ENCODE measurements around the gene VDAC1. TPM values are rescaled to one million over a fixed set of nuclear protein-coding genes. Genes with fewer than 3 reads are reported as not detected.
"Not testable (repeated sequence)": the region's sequence is repeated elsewhere in the genome, so short reads cannot be mapped to it uniquely, and the experiment has no call there.

The VDAC1 gene
- total RNA-seq, 1 experiment from 2014 or later, result 303 TPM

DNA sequence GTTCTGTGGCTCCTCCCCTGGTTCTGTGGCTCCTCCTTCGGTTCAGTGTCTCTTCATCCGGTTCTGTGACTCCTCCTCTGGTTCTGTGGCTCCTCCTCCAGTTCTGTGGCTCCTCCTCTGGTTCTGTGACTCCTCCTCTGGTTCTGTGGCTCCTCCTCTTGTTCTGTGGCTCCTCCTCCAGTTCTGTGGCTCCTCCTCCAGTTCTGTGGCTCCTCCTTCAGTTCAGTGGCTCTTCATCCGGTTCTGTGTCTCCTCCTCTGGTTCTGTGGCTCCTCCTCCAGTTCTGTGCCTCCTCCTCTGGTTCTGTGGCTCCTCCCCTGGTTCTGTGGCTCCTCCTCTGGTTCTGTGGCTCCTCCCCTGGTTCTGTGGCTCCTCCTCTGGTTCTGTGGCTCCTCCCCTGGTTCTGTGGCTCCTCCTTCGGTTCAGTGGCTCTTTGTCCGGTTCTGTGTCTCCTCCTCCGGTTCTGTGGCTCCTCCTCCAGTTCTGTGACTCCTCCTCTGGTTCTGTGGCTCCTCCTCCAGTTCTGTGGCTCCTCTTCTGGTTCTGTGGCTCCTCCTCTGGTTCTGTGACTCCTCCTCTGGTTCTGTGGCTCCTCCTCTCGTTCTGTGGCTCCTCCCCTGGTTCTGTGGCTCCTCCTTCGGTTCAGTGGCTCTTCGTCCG lies 68.7 kb downstream of the VDAC1 start:
- peak overlapping the region; percentile 95 for H3K27ac ChIP-seq (ENCODE audit: low read length)
- not testable (repeated sequence) for H3K4me2 ChIP-seq (ENCODE audit: low read depth, low read length, poor library complexity, severe bottlenecking); H3K79me2 ChIP-seq (ENCODE audit: low read length); H3K9ac ChIP-seq (ENCODE audit: low read length); H4K20me1 ChIP-seq (ENCODE audit: insufficient read depth, low read depth, low read length); H2AFZ ChIP-seq (ENCODE audit: low read length); H3K9me2 ChIP-seq (replicated peaks; ENCODE audit: insufficient read depth, low read length); H3K27me3 ChIP-seq (ENCODE audit: low read length); DNase-seq; H3K36me3 ChIP-seq (ENCODE audit: insufficient read depth, low read length); H3K4me3 ChIP-seq (ENCODE audit: low read length); H3K9me3 ChIP-seq (ENCODE audit: low read length)
- H3K4me1 ChIP-seq (ENCODE audit: low read length), result peaks cover 75% of the 10 kb centered on the region

DNA sequence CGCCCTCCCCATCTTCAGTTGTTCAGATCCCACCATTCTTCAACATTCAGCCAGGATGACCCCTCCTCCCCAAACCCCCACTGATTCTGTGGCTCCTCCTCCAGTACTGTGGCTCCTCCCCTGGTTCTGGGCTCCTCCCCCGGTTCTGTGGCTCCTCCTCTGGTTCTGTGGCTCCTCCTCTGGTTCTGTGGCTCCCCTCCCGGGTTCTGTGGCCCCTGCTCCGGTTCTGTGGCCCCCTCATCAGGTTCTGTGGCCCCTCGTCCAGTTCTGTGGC lies 69.2 kb downstream of the VDAC1 start:
- Histone ChIP-seq H4K20me1 (ENCODE audit: insufficient read depth, low read depth, low read length) (no peaks in the 10 kb centered on the region), H3K4me2 (ENCODE audit: low read depth, low read length, poor library complexity, severe bottlenecking) (peak overlapping the region; percentile 79), H3K9me3 (ENCODE audit: low read length) (no peaks in the 10 kb centered on the region), H3K9me2 (replicated peaks; ENCODE audit: insufficient read depth, low read length) (no peaks in the 10 kb centered on the region), H3K36me3 (ENCODE audit: insufficient read depth, low read length) (no peaks in the 10 kb centered on the region), H3K9ac (ENCODE audit: low read length) (peak overlapping the region; percentile 74), H3K79me2 (ENCODE audit: low read length) (no peaks in the 10 kb centered on the region), H3K4me1 (ENCODE audit: low read length) (peaks cover 80% of the 10 kb centered on the region), H3K27ac (ENCODE audit: low read length) (peak overlapping the region; percentile 95), H3K27me3 (ENCODE audit: low read length) (no peaks in the 10 kb centered on the region), H3K4me3 (ENCODE audit: low read length) (peak overlapping the region; percentile 46), H2AFZ (ENCODE audit: low read length) (no peak overlapping the region)
- no peak for DNase-seq

DNA sequence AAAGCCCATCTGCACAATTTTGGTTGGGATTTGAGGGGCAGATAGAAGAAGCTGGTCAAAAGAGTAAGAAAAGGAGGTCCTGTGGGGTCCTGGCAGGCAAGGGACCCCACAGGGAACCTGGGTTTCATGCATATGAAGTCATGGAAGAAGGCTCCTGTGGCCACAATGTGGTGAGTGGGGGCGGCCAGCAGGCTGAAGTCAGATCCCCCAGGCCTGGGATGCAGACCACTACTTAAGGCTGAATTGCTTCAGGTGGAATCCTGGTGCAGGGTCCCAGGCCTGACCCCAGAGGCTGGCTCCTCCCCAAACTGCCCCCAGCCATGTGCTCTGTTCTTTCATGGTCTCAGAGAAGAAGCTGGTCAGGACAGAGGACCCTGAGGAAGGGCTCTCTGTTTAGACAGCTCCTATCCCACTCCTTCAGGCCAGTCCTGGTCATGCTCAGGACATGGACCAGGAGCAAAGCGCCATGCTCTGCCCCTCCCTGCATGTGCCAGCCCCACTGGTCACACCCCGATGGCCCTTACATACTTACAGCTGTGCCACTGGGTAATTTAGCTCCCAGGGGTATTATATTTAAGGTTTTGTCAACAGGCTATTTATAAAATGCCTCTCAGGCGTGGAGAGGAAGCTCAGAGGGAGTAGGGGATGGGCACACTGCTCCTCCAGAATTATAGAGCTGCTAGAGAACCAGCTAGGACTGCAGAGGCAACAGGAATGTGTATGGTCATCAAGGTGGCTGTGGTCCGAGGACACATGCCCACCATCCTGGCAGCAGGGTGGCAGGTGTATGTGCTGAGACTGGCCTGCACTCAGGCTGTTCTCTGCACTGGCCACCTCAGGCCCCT lies 69.7 kb downstream of the VDAC1 start:
- H3K9me3 ChIP-seq (ENCODE audit: low read length), result no peaks in the 10 kb centered on the region
- H3K27ac ChIP-seq (ENCODE audit: low read length), result peak overlapping the region; percentile 95
- H2AFZ ChIP-seq (ENCODE audit: low read length), result 0 out of 2 replicates have a peak overlapping the region, but pooled peaks have one; percentile 22
- no peaks in the 10 kb centered on the region for H3K79me2 ChIP-seq (ENCODE audit: low read length)
- H3K4me1 ChIP-seq (ENCODE audit: low read length), result peaks cover 85% of the 10 kb centered on the region
- H3K9ac ChIP-seq (ENCODE audit: low read length), result peak overlapping the region; percentile 74
- H3K4me3 ChIP-seq (ENCODE audit: low read length), result peak overlapping the region; percentile 55
- H3K4me2 ChIP-seq (ENCODE audit: low read depth, low read length, poor library complexity, severe bottlenecking), result peak overlapping the region; percentile 79
- no peaks in the 10 kb centered on the region for H3K27me3 ChIP-seq (ENCODE audit: low read length)
- no peaks in the 10 kb centered on the region for H3K9me2 ChIP-seq (replicated peaks; ENCODE audit: insufficient read depth, low read length)
- no peaks in the 10 kb centered on the region for H3K36me3 ChIP-seq (ENCODE audit: insufficient read depth, low read length)
- no peaks in the 10 kb centered on the region for H4K20me1 ChIP-seq (ENCODE audit: insufficient read depth, low read depth, low read length)
- peak; percentile 92 for DNase-seq

GRCh38 chr5:133934311-133934710 lies 70.5 kb downstream of the VDAC1 start:
- no peak overlapping the region for H2AFZ ChIP-seq (ENCODE audit: low read length)
- no peaks in the 10 kb centered on the region for H3K36me3 ChIP-seq (ENCODE audit: insufficient read depth, low read length)

DNA sequence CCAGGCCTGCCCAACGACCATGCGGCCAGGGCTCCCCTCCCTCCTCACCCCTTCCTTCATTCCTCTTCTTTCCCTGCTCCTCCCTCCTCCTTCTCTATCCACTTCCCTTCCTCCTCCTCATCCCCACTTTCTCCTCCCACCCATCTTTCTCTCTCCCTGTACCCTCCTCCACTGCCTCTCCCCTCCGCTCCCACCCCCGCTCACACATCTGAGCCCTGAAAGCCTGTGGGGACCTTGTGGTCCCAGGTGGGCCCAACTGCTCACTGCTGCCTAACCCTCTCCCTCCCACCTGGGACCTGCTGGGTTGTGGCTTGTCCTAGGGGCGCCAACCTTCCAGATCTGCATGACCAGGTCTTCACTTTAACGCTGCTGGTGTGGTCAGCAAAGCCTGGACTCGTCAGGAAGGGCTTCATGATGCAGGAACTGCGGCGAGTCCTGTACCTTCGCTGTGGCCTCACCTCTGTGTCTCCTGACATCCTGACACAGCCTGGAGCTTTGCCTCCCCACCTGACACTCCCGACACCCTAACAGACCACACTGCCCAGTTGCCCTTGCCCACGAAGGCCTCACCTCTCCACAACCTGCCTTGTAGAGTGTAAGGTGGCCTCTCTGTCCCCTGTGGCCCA lies 71.0 kb downstream of the VDAC1 start:
- Histone ChIP-seq H3K9me2 (replicated peaks; ENCODE audit: insufficient read depth, low read length) (no peaks in the 10 kb centered on the region), H3K27ac (ENCODE audit: low read length) (peak overlapping the region; percentile 95), H3K9ac (ENCODE audit: low read length) (peak overlapping the region; percentile 74), H2AFZ (ENCODE audit: low read length) (no peak overlapping the region), H3K4me1 (ENCODE audit: low read length) (peaks cover 92% of the 10 kb centered on the region), H3K4me3 (ENCODE audit: low read length) (peak overlapping the region; percentile 55), H4K20me1 (ENCODE audit: insufficient read depth, low read depth, low read length) (no peaks in the 10 kb centered on the region), H3K36me3 (ENCODE audit: insufficient read depth, low read length) (no peaks in the 10 kb centered on the region), H3K4me2 (ENCODE audit: low read depth, low read length, poor library complexity, severe bottlenecking) (peak overlapping the region; percentile 79), H3K79me2 (ENCODE audit: low read length) (no peaks in the 10 kb centered on the region), H3K27me3 (ENCODE audit: low read length) (no peaks in the 10 kb centered on the region), H3K9me3 (ENCODE audit: low read length) (no peaks in the 10 kb centered on the region)
- peak; percentile 87 for DNase-seq

More at GRCh38 chr5:133934311-133934710, 70.5 kb downstream of the VDAC1 start:
- Histone ChIP-seq H4K20me1 (ENCODE audit: insufficient read depth, low read depth, low read length) (no peaks in the 10 kb centered on the region), H3K9me3 (ENCODE audit: low read length) (no peaks in the 10 kb centered on the region), H3K79me2 (ENCODE audit: low read length) (no peaks in the 10 kb centered on the region), H3K4me2 (ENCODE audit: low read depth, low read length, poor library complexity, severe bottlenecking) (peak overlapping the region; percentile 79), H3K9me2 (replicated peaks; ENCODE audit: insufficient read depth, low read length) (no peaks in the 10 kb centered on the region), H3K9ac (ENCODE audit: low read length) (peak overlapping the region; percentile 74), H3K27me3 (ENCODE audit: low read length) (no peaks in the 10 kb centered on the region), H3K4me3 (ENCODE audit: low read length) (peak overlapping the region; percentile 55), H3K27ac (ENCODE audit: low read length) (peak overlapping the region; percentile 95), H3K4me1 (ENCODE audit: low read length) (peaks cover 92% of the 10 kb centered on the region)
- peak; percentile 72 for DNase-seq

DNA sequence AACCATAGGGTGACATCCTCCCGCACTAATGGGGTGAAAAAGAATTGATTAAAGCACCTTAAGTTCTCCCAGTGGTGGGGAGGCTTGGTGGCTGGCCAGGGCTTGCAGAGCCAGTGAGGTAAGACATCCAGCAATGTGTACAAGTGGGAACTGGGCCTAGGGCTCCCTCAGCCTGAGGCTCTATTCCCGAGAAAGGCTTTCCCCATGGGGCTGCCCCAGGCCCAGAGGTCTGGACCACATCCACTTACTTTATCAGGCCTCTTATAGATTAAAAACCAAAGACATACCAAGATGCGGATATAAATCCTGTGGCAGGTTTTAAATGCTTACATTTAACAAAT lies 71.6 kb downstream of the VDAC1 start:
- peak overlapping the region; percentile 55 for H3K4me3 ChIP-seq (ENCODE audit: low read length)
- no peak for DNase-seq
- H3K36me3 ChIP-seq (ENCODE audit: insufficient read depth, low read length), result no peaks in the 10 kb centered on the region
- peaks cover 90% of the 10 kb centered on the region for H3K4me1 ChIP-seq (ENCODE audit: low read length)
- no peaks in the 10 kb centered on the region for H3K9me3 ChIP-seq (ENCODE audit: low read length)
- no peaks in the 10 kb centered on the region for H3K9me2 ChIP-seq (replicated peaks; ENCODE audit: insufficient read depth, low read length)
- H3K79me2 ChIP-seq (ENCODE audit: low read length), result no peaks in the 10 kb centered on the region
- H3K4me2 ChIP-seq (ENCODE audit: low read depth, low read length, poor library complexity, severe bottlenecking), result peak overlapping the region; percentile 79
- H3K9ac ChIP-seq (ENCODE audit: low read length), result peak overlapping the region; percentile 74
- H2AFZ ChIP-seq (ENCODE audit: low read length), result no peak overlapping the region
- H3K27ac ChIP-seq (ENCODE audit: low read length), result peak overlapping the region; percentile 95
- H3K27me3 ChIP-seq (ENCODE audit: low read length), result no peaks in the 10 kb centered on the region
- no peaks in the 10 kb centered on the region for H4K20me1 ChIP-seq (ENCODE audit: insufficient read depth, low read depth, low read length)

GRCh38 chr5:133932441-133933168 lies 72.2 kb downstream of the VDAC1 start:
- no peaks in the 10 kb centered on the region for H3K9me2 ChIP-seq (replicated peaks; ENCODE audit: insufficient read depth, low read length)
- no peaks in the 10 kb centered on the region for H3K79me2 ChIP-seq (ENCODE audit: low read length)
- peak overlapping the region; percentile 55 for H3K4me3 ChIP-seq (ENCODE audit: low read length)
- H3K4me1 ChIP-seq (ENCODE audit: low read length), result peaks cover 85% of the 10 kb centered on the region
- peak; percentile 93 for DNase-seq
- H4K20me1 ChIP-seq (ENCODE audit: insufficient read depth, low read depth, low read length), result no peaks in the 10 kb centered on the region
- H3K4me2 ChIP-seq (ENCODE audit: low read depth, low read length, poor library complexity, severe bottlenecking), result peak overlapping the region; percentile 79
- H3K9me3 ChIP-seq (ENCODE audit: low read length), result no peaks in the 10 kb centered on the region
- no peaks in the 10 kb centered on the region for H3K36me3 ChIP-seq (ENCODE audit: insufficient read depth, low read length)
- peak overlapping the region; percentile 74 for H3K9ac ChIP-seq (ENCODE audit: low read length)
- no peaks in the 10 kb centered on the region for H3K27me3 ChIP-seq (ENCODE audit: low read length)
- no peak overlapping the region for H2AFZ ChIP-seq (ENCODE audit: low read length)
- peak overlapping the region; percentile 95 for H3K27ac ChIP-seq (ENCODE audit: low read length)

- Histone ChIP-seq H3K27me3 (ENCODE audit: low read length) (no peaks in the 10 kb centered on the region), H2AFZ (ENCODE audit: low read length) (no peak overlapping the region), H3K4me3 (ENCODE audit: low read length) (no peak overlapping the region), H3K9ac (ENCODE audit: low read length) (peak overlapping the region; percentile 11; the same call in 1 of the 2 replicates), H3K27ac (ENCODE audit: low read length) (0 out of 2 replicates have a peak overlapping the region, but pooled peaks have one; percentile 9), H3K36me3 (ENCODE audit: insufficient read depth, low read length) (no peaks in the 10 kb centered on the region), H4K20me1 (ENCODE audit: insufficient read depth, low read depth, low read length) (no peaks in the 10 kb centered on the region), H3K4me2 (ENCODE audit: low read depth, low read length, poor library complexity, severe bottlenecking) (no peak overlapping the region), H3K9me2 (replicated peaks; ENCODE audit: insufficient read depth, low read length) (no peaks in the 10 kb centered on the region), H3K9me3 (ENCODE audit: low read length) (no peaks in the 10 kb centered on the region), H3K79me2 (ENCODE audit: low read length) (no peaks in the 10 kb centered on the region), H3K4me1 (ENCODE audit: low read length) (peaks cover 74% of the 10 kb centered on the region)
- no peak for DNase-seq
Measured at GRCh38 chr5:133931546-133931945, 73.2 kb downstream of the VDAC1 start.

Data from Karpas-422 (cell line).